ENCODE data around the gene OR8B4. TPM values are rescaled to one million over a fixed set of nuclear protein-coding genes. Genes with fewer than 3 reads are reported as not detected.

Gene OR8B4
- total RNA-seq, 2 donors from 2014 or later: not detected

DNA sequence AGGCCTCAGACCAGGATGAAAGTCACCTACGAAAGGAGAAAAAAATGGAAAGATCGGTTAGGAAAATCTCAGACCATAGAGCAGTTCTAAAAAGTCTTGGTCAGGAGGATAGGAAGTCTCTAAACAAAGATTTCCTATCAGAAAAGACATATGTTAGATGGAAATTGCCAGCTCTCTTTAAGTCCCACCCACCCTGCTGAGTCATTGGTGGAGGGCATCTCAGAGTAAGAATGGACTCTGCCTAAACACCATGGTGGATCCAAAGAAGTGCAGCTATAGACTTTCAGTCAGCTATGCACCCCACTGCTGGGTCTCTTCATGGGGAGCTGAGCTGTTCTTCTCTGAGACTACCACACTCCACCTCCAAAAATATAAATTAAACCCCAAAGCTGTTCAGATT lies 44.1 kb downstream of the OR8B4 start:
- H3K4me1 ChIP-seq (replicated peaks): no peaks in the 10 kb centered on the region
- H3K27me3 ChIP-seq (replicated peaks; ENCODE audit: insufficient read depth): no peaks in the 10 kb centered on the region
- no peak overlapping the region for H3K27ac ChIP-seq
- no peak overlapping the region for H3K4me3 ChIP-seq
- no peaks in the 10 kb centered on the region for H3K9me3 ChIP-seq
- no peaks in the 10 kb centered on the region for H3K36me3 ChIP-seq
- TF ChIP-seq, protein P1, sequence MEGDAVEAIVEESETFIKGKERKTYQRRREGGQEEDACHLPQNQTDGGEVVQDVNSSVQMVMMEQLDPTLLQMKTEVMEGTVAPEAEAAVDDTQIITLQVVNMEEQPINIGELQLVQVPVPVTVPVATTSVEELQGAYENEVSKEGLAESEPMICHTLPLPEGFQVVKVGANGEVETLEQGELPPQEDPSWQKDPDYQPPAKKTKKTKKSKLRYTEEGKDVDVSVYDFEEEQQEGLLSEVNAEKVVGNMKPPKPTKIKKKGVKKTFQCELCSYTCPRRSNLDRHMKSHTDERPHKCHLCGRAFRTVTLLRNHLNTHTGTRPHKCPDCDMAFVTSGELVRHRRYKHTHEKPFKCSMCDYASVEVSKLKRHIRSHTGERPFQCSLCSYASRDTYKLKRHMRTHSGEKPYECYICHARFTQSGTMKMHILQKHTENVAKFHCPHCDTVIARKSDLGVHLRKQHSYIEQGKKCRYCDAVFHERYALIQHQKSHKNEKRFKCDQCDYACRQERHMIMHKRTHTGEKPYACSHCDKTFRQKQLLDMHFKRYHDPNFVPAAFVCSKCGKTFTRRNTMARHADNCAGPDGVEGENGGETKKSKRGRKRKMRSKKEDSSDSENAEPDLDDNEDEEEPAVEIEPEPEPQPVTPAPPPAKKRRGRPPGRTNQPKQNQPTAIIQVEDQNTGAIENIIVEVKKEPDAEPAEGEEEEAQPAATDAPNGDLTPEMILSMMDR (IDR thresholded peaks at IDR 0.05): no peak
- TF ChIP-seq POLR2AphosphoS5 (IDR thresholded peaks at IDR 0.05): no peak
- no peak for TF ChIP-seq POLR2A (IDR thresholded peaks at IDR 0.05)
- 97% methylated on average over 2 of the region's 2 CpGs for WGBS
- intact Hi-C loops (cut with DNase I): no loop called here
- no peak for DNase-seq (ENCODE audit: low spot score)

DNA sequence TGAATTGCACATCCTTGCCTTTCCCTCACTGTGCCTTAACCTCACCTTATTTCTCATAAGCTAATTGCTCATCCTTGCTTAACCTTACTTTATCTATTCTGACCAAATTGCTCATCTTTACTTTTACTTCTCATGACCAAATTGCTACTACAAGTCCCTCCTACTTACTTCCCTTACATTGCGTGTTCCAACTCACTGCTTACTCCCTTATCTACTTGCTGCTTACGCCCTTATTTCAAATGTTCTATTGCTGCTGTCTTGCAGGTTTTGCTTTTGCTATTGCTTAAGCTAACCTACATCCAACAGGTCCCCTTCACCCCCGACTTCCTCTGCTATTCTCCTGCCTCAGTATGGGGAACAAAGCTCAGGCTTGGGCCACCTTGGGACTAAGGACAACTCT lies 48.4 kb downstream of the OR8B4 start:
- Histone ChIP-seq H3K27ac (no peak overlapping the region), H3K27me3 (replicated peaks; ENCODE audit: insufficient read depth) (no peaks in the 10 kb centered on the region), H3K4me1 (replicated peaks) (no peaks in the 10 kb centered on the region), H3K36me3 (no peaks in the 10 kb centered on the region), H3K9me3 (no peaks in the 10 kb centered on the region), H3K4me3 (no peak overlapping the region)
- TF ChIP-seq, protein P1 (IDR thresholded peaks at IDR 0.05): no peak
- no peak for TF ChIP-seq POLR2A (IDR thresholded peaks at IDR 0.05)
- TF ChIP-seq POLR2AphosphoS5 (IDR thresholded peaks at IDR 0.05): no peak
- WGBS: 69% methylated on average over 3 of the region's 3 CpGs
- no peak for DNase-seq (ENCODE audit: low spot score)
- intact Hi-C loops (cut with DNase I): no loop called here

Other genes starting within 250 kb of the OR8B4 start
- gene OR10D3, start 241.5 kb downstream of the OR8B4 start, total RNA-seq: not detected
- gene OR8G1, start 183.8 kb downstream of the OR8B4 start, total RNA-seq: not detected
- gene OR8G5, start 168.5 kb downstream of the OR8B4 start, total RNA-seq: 1 to 10 TPM in 1 of 2 donors, not detected in 1; 3.0 TPM
- not detected for gene OR8D1, start 110.9 kb downstream of the OR8B4 start, total RNA-seq
- not detected for gene OR8D2, start 104.7 kb downstream of the OR8B4 start, total RNA-seq
- not detected for gene OR8B2, start 40.4 kb downstream of the OR8B4 start, total RNA-seq
- not detected for gene OR8B3, start 25.8 kb downstream of the OR8B4 start, total RNA-seq
- gene OR8B8, start 20.8 kb upstream of the OR8B4 start, total RNA-seq: not detected
- gene OR8B12, start 118.8 kb upstream of the OR8B4 start, total RNA-seq: not detected
- gene OR8A1, start 145.1 kb upstream of the OR8B4 start, total RNA-seq: not detected
- not detected for gene PANX3, start 186.6 kb upstream of the OR8B4 start, total RNA-seq
- gene TBRG1, start 198.0 kb upstream of the OR8B4 start, total RNA-seq: 10 to 100 TPM; 30.8 to 33.8 TPM
- 10 to 100 TPM; 20.4 to 30.1 TPM for gene SIAE, start 248.9 kb upstream of the OR8B4 start, total RNA-seq
- gene SPA17, start 249.0 kb upstream of the OR8B4 start, total RNA-seq: 10 to 100 TPM; 14.7 to 20.8 TPM